GM19025 (cell line): ENCODE results near the gene DUSP28.

Source experiments
- ATAC-seq: cut with Tn5 transposase; IDR thresholded peaks from one replicate; pipeline ENCODE4 v1.9.1; 2021; ENCODE audit warnings: mild to moderate bottlenecking, low read depth, moderate library complexity; ENCODE audit not compliant: unreplicated experiment

DUSP28 gene

DNA sequence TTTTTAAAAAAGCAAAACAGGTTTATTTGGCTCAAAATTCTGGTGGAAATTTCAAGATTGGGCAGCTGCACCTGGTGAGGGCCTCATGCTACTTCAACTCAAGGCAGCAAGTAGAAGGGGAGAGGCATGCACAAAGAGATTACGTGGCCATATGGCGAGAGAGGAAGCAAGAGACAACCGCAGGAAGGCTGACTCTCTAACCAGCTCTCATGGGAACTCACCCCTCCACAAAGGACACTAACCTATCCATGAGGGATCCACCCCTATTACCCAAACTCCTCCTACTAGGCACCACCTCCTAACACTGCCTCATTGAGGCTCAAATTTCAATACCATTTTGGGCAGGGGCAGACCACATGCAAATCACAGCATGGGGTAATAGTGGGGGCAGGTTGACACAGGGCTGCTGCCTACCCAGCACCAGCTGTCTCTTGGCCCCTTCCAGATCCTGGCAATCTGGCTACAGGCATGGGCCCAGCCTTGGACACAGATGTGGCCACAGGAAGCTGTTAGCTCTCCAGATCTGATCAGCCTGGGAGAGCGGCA, 24.4 kb downstream of the DUSP28 start:
- ATAC-seq = peak; percentile 42

DNA sequence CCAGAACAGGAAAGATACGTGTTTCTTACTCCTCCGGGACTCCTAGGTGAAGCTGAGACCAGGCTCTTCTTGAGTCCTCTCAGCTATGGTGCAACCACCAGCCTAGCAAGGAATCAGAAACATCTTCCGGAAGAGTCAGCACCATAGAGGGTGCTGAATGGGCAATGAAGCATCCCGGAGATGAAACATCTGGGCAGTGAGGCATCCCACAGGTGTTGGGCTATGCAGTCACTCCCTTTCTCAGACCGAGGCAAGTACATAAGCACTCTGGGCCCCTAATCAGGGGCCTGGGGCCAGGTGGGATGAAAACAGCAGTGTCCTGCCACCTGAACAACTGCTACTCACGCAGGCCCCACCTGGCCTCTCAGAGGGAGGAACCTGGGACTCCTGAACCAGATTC, 24.9 kb downstream of the DUSP28 start:
- peak; percentile 8 for ATAC-seq

DNA sequence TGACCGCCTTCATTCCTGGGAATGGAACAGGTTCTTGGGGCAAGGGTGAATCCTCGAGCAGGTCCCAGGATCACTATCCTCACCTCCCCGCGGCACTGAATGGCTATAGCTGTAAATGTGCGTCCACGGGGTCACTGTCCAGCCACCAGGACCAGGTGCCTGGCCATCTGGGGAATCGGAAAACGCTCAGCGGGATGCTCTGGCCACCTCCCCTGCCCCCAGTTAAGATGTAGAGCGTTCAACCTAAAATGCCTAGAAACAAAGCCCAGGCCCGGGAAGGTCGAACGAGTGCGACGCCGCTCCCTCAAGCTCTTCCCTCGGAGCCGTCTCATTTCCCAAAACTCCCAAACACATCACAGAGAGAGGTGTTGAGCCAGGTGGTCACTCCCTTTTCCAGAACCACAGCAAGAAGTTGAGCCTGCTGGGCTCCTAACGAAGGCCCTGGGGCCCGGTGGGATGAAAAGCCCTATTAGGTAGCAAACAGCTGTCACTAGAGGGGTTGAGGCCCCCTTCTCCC, 25.6 kb downstream of the DUSP28 start:
- no peak for ATAC-seq

DNA sequence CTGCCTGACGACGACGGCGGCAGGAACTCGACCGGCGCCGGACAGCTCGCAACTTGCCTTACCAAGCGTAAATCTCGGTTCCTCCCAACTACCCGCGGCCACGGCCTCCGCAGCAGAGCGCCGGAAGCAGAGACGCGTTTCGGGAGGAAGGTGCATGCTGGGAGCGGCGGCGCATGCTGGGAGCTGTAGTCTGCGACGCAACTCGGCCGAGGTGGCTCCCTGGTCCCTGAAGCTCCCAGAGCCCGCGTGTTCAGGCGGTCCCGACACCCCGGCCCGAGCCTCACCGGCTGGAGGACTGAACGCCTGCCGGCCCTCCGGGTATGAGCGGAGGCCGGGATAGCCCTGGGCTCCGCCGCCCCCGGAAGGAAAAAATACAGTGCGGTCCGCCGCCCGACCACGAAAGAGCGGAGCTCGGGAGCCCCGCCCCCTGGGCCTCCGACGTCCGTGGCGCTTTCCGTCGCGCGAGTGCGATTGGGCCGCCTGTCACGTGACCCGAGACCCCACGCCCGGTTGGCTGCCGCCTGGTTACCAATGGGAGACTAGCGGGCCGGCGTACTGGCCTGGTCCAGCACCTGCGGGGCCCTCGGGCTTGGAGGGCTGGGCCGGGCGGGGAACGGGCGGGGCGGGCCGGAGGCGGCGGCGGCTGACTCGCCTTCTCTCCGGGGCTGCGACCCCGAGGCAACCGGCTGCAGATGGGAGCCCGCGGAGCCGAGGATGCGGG, 26.2 kb downstream of the DUSP28 start, which contains the start of gene CAPN10:
TSS of gene CAPN10 (plus strand) at position 537 of the 721 bp plus-strand sequence. CDS start at position 715, 178 bp downstream.
- ATAC-seq = peak; percentile 54

DNA sequence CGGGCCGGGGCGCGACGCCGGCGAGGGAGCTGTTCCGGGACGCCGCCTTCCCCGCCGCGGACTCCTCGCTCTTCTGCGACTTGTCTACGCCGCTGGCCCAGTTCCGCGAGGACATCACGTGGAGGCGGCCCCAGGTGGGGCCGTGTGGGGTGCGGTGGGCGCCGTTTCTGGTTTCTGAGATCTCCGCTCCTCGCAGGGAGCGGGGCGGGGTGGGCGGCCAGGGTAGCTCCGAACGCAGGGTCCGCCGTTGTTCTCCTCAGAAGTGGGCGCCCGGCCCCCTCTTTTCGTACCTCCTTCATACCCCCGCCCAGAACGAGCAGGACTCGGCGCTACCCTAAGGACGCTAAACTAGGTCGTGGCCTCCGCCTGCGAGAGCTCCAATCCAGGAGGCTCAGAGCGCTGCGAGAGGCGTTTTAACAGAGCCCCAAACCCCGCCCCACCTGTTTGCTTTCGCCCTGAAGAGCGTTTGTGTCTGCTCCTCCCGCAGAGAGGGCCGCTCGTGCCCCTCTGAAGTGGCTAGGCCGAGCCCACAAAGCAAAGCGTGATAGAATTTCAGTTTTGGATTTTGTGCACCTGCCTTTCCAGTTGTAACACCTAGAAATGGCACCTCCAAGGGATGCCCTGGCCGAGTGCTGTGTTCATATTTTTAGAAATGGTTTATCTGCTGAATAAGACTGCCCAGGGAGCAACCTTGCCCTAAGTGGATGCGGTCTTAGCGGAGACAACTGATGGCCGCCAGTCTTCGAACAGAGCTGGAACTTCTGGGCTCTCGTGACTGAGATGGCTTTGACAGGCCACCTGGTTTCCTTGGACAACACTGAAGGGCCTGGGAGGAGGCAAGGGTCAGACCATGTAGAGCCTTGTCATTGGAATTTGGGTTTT, 27.0 kb downstream of the DUSP28 start:
- peak; percentile 5 for ATAC-seq

DNA sequence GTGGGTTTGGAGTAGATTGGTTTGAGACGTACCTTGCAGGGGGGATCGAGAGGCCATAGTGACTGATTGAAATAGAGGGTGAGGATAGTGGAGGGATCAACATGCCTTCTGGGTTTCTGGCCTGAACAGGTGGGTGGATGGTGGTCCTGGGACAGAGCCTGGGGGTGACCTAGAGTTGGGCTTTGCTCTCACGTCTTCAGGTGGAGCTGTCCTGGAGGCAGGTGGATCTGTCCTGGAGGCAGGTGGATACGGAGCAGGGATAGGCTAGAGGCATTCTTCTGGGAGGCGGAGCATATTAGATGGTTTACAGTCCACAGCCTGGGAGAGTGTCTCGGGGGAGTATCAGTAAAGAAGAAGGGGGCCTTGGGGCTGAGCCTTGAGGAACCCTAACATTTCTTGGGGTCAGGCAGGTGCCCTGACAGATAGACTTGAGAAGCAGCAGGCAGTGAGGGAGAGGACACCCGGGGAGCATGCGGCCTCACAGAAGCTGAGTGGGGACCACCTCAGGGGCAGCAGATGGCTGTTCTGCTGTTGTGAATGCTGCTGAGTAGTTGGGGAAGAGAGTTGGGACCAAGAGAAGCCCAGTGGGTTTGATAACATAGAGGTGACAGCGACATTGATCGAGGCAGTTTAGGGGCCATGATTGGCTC, 28.0 kb downstream of the DUSP28 start:
- no peak for ATAC-seq

DNA sequence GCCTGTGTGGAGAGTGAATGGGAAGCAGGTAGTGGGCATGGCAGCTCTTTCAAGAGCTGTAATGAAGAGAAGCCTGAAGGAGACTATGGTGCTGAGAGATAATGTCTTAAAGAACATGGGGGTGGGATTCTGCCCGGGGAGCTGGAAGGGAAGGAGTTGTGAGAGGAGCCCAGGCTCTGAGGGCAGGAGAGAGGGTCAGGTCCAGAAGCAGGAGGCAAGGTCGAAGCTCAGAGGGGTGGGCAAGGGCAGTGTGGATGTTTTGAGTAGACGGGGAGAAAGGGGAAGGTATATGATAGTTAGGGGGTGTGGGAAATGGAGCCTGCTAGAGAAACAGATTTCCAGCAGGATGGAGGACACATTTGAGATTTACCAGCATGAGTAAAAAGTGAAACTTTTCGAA, 28.5 kb downstream of the DUSP28 start:
- no peak for ATAC-seq

DNA sequence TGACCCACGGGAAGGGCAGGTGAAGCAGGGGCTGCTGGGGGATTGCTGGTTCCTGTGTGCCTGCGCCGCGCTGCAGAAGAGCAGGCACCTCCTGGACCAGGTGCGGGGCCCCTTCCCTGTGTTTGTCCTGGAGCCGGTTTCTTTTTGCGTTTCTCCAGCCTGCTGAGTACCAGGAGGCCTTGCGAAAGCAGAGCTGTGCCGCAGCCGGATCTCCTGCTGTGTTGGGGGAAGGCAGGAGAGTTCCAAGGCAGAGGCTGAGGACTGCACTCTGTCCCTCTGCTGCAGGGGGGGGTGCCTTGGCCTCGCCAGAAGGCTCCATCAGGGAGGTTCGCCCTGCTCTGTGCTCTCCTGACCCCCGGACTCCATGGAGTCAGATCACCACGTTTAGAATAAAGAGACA, 29.2 kb downstream of the DUSP28 start:
- no peak for ATAC-seq

DNA sequence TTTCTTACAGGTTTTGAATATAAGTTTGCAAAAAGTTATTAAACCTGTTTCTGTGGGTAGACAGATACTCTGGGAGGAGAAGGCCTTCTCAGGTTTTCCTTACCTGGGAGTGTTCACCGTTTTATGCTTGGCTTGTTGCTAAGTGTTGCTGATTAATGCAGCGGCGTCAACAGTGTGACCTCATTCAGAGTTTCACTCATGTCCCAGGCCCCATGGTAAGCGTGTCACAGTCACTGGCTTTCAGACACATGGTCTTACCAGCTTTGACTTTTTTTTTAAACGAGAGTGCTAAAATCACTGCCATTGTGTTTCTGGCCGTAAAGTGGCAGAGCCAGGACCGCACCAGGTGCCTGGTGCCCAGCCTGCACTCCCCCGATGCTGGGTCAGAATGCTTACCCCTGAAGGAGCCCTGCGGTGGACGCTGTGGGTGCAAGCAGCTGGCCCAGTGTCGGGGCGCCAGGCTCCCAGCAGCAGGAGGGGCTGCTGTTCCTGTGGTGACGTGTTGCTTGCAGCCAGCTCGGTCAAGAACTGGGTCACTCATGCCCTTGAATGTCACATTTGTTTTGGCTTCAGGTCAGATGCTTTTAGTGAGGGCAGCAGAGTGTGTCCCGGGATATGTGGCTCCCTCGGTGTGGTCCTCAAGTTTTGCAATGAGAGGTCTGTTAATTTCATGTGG, 29.8 kb downstream of the DUSP28 start:
- ATAC-seq = no peak

DNA sequence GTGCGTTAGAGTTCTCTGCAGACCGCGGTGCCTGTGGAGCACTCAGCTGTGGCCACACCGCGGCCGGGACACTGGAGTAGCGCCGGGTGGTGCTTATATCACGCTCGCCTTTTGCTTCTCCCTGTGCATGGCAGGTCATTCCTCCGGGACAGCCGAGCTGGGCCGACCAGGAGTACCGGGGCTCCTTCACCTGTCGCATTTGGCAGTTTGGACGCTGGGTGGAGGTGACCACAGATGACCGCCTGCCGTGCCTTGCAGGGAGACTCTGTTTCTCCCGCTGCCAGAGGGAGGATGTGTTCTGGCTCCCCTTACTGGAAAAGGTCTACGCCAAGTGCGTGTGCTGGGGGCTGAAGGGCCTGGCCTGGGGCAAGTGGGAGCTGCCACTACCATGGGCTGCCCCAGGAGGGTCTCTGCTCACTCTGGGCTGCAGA, 30.5 kb downstream of the DUSP28 start:
- no peak for ATAC-seq

DNA sequence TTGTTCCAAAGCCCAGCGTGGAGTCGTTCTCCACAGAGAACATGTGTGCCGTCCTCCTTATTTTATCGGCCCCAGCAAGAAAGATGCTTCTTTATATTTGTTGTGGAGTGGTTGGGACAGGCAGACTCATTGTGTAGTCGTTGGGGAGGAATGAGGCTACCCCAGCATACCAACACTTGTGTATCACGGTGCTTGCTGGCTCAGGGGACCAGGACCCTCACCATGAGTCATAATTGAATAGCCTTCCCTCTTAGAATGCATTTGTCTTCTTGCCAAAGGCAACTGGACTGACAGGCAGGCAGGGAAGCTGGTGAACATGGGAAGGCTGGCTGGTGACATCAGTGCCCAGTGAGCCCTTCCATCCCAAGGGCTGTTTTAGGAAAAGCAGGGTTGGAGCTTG, 31.1 kb downstream of the DUSP28 start:
- ATAC-seq = no peak

DNA sequence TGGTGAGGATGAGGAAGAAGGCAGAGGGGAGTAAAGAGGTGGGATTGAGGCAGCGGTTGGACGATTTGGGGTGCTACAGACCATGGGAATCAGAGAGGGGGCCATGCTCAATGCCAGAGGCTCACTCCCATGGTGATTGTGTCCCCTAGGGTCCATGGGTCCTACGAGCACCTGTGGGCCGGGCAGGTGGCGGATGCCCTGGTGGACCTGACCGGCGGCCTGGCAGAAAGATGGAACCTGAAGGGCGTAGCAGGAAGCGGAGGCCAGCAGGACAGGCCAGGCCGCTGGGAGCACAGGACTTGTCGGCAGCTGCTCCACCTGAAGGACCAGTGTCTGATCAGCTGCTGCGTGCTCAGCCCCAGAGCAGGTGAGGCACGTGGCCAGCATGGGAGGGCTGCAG, 31.6 kb downstream of the DUSP28 start:
- ATAC-seq = no peak

DNA sequence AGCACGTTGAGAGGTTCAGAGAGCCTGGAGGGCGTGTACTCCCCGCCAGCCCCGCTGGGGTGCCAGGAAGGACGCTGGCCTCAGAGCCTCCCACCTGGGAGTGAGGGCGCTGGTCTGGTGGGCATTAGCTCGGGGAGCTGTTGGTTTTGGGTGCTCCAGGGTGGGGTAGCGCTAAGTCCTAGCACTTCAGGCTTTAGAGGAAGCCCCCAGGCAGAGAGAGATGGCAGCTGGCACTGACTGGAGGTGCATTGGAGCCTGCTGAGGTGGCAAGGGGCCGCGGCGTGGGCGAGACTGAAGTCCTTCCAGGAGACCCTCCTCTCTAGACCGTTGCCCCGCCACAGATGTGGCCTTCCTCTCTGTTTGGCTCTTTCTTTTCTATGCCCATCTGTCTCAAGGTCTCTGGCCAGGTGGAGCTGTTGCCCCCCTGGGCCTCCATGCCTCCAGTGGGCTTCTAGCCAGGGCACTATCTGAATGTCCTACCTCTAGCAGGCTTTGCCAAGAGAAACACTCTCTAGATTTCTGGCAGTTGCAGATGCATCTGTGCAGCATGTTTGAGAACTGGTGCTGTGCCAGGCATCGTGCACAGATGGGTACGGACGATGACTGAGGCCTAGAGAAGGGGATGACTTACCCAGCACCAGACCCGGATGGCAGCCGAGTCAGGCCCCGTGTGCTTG, 33.0 kb downstream of the DUSP28 start:
- ATAC-seq = no peak

DNA sequence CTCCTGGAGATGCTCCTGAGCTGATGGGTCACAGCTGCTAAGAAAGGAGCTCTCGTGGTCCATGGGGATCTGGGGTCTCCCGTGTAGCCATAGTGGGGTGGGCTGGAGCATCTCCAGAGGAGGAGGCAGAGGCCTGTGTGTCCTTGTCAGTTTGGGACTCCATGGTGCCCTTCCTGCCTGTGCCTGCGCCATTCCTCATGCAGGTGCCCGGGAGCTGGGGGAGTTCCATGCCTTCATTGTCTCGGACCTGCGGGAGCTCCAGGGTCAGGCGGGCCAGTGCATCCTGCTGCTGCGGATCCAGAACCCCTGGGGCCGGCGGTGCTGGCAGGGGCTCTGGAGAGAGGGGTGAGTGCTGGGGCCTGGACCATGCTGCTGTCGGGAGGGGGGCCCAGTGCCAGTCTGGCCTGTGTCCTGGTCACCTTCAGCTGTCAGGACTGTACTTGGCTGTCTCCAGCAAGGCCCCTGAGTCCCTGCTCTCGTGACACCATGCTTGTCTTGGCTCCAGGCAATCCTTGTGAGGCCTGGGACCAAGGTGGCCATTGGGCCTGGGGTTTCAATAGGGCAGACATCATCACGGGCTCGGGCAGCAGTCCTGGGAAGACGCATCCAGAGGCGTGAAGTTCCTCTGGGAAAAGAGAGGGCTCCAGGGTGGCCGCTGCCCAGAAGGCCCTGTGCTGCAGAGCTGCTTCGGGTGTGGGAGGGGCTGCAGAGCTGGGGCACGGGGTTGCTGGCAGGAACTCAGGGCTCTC, 33.7 kb downstream of the DUSP28 start:
- no peak for ATAC-seq

DNA sequence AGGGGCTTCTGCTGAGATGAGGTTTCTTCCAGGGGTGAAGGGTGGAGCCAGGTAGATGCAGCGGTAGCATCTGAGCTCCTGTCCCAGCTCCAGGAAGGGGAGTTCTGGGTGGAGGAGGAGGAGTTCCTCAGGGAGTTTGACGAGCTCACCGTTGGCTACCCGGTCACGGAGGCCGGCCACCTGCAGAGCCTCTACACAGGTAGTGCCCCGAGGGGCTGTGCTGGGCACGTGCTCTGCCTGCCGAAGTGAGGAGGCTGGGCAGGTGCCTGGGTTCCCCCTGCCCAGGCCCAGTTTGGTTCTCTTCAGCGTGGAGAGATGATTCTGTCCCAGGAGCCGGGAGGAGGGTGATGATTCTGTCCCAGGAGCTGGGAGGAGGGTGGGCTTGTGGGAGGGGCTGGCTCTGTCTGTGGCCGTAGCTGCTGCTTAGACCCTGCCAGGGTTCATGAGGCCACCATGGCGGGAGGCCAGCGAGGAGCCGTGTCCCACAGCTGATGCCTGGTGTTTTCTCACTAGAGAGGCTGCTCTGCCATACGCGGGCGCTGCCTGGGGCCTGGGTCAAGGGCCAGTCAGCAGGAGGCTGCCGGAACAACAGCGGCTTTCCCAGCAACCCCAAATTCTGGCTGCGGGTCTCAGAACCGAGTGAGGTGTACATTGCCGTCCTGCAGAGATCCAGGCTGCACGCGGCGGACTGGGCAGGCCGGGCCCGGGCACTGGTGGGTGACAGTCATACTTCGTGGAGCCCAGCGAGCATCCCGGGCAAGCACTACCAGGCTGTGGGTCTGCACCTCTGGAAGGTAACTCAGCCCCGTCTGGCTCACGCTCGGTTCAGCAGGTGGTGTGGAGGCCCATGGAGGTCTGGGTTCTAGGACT, 34.6 kb downstream of the DUSP28 start:
- no peak for ATAC-seq

DNA sequence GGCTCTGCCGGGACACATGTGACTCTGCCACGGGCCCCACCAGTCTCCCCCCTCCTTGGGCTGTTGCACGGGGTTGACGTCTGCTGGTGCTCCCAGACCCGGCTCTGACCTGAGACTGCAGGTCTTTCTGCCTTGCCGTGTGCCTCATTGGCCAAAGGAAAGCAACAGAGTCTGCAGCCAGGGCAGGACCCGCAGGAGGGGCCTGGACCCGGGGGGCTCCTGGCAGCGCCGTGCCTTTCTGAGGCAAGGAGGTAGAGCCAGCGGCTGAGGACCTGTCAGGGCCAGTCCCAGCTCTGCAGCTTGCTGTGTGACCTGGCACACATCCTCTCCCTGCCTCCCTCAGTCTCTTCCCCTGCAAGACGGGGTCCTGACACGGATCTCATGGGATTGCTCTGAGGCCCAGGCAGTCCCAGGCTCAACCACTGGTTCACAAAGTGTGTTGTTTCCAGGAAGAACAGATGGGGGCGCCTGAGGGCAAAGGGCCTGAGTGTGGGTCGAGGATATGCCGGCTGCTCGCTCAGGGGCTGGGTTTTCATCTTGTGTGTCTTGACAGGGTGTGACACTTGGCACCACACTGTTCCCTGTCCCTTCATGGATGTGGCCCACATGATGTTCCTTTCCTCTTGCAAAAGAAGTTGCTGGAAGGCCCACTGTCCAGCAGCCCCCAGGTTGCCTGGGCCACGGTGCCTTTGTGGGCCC, 35.4 kb downstream of the DUSP28 start:
- no peak for ATAC-seq

DNA sequence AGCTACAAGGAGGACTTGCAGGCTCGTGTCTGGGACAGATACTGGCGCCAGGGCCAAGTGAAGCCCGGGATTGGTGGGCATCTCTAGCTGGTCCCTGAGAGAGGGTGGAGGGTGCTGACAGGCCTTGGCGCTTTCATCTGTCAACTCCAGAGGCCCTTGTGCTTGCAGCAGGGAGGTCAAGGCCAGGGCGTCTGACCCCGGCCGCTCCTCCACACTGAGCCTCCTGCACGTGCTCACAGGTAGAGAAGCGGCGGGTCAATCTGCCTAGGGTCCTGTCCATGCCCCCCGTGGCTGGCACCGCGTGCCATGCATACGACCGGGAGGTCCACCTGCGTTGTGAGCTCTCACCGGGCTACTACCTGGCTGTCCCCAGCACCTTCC, 35.9 kb downstream of the DUSP28 start:
- ATAC-seq = no peak
